ELF-1 (cell line): Measurements from ENCODE around the gene PRDM5.

Source experiments
- DNase-seq: peaks from one replicate; pipeline ENCODE4 v3.0.0-alpha.2; 2016; ENCODE audit warnings: low read depth, low spot score

PRDM5 gene

DNA sequence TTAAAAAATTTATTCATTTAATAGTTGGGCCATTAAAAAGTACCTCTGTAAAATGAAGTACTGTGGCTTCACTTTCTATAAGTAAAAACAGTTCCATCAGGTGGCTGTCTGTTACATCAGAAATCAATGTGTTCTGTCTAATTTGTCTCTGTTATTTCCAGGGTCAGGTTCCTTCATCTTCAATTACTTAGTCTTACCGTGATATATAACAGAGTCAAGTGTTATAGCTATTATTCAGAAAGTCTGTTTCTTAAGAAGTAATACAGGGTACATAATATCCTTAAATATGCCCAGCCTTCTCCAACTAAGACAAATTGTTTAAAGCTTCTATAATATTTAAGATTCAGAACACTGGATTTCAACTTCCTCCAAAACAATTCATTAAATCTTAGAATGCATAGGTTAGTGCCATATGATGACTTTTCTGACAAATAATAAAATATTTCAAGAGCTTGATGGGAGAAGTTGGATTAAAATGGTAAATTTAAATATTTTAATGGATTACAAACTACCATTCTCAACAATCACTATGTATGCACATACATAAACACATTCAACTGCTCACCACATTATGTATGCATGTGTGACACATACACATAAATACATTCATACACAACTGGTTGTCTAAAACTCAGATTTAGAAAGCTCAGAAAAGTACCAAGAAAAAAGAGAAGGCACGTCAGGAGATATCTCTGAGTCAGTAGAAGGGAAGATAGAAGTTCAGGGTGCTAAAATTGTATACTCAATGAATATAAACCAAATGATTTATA, 268.5 kb downstream of the PRDM5 start:
- no peak for DNase-seq

DNA sequence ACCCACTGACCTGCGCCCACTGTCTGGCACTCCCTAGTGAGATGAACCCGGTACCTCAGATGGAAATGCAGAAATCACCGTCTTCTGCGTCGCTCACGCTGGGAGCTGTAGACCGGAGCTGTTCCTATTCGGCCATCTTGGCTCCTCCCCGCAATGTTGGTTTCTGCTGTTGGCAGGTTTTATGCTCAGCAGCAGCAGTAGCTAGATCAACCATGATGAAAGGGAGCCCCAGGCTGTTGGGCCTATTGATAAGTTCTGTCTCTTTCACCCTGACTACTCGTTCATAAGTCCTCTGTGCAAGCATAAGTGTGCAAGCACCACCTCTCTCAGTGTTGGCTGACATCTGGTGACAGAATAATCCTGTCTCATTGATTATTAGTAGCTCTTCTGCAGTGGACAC, 274.2 kb downstream of the PRDM5 start:
- peak; percentile 37 for DNase-seq
